IMR-90 (cell line): Measurements from ENCODE around the gene MTUS2. TPM values are rescaled to one million over a fixed set of nuclear protein-coding genes. Genes with fewer than 3 reads are reported as not detected.

Experiments
- ATAC-seq: fragments of 200-7000 bp; cut with Tn5 transposase; 2 replicates; pipeline ENCODE4 v1.9.1; 2020; ENCODE audit warnings: low read depth, mild to moderate bottlenecking, moderate library complexity
- BruUV-seq: library from RNA; stranded (reverse); fragments of 400-500 nt; replicated peaks from 2 replicates; lab custom pipeline; 2021; lab: Mats Ljungman, UMichigan
- CTCF ChIA-PET: fragments of 300-600 bp; formaldehyde crosslinking; extraction: SDS; loops from one replicate; lab custom pipeline; 2021; ENCODE audit warnings: antibody characterized with exemption; lab: Yijun Ruan, JAX
- POLR2A ChIA-PET: fragments of 300-600 bp; sonication (Branson Sonifier 250); formaldehyde crosslinking; loops from one replicate; lab custom pipeline; 2022; ENCODE audit warnings: antibody characterized with exemption; ENCODE audit not compliant: unreplicated experiment; lab: Charles Lee
- DNase-seq: peaks from one replicate; pipeline ENCODE4 v3.0.0; 2013
- H2AFZ ChIP-seq: replicated peaks from 2 replicates; pipeline ENCODE3; 2013; ENCODE audit warnings: low read length, mild to moderate bottlenecking; ENCODE audit not compliant: poor library complexity
- H2AK5ac ChIP-seq: 2 replicates; pipeline ENCODE4 v1.6.1; 2013; ENCODE audit warnings: low read depth, low read length, inconsistent platforms
- H2AK9ac ChIP-seq: replicated peaks from 2 replicates; pipeline ENCODE3; 2013; ENCODE audit warnings: mild to moderate bottlenecking, low read depth, low read length, moderate library complexity; ENCODE audit not compliant: poor library complexity
- H2BK120ac ChIP-seq: 2 replicates; pipeline ENCODE4 v1.6.1; 2013; ENCODE audit warnings: low read depth, low read length, inconsistent platforms
- H2BK15ac ChIP-seq: 3 replicates; pipeline ENCODE4 v1.6.1; 2013; ENCODE audit warnings: low read depth, low read length, inconsistent platforms
- H2BK20ac ChIP-seq: 2 replicates; pipeline ENCODE4 v1.6.1; 2013; ENCODE audit warnings: low read depth, mild to moderate bottlenecking, inconsistent platforms, low read length, moderate library complexity
- H2BK5ac ChIP-seq: 2 replicates; pipeline ENCODE4 v1.6.1; 2013; ENCODE audit warnings: mild to moderate bottlenecking, low read depth, low read length, inconsistent platforms; ENCODE audit not compliant: poor library complexity, severe bottlenecking
- H3K14ac ChIP-seq: replicated peaks from 2 replicates; pipeline ENCODE4 v1.6.1; 2013; ENCODE audit warnings: low read depth, low read length, inconsistent platforms
- H3K18ac ChIP-seq: 2 replicates; pipeline ENCODE4 v1.6.1; 2013; ENCODE audit warnings: low read depth, low read length, control low read depth
- H3K23ac ChIP-seq: 2 replicates; pipeline ENCODE4 v1.6.1; 2013; ENCODE audit warnings: low read depth, low read length, inconsistent platforms
- H3K27ac ChIP-seq: 2 replicates; pipeline ENCODE4 v1.5.1; 2013; ENCODE audit warnings: mild to moderate bottlenecking, control low read depth, low read length; ENCODE audit not compliant: insufficient read depth
- H3K27me3 ChIP-seq: 2 replicates; pipeline ENCODE4 v1.6.1; 2013; ENCODE audit warnings: low read length; ENCODE audit not compliant: control insufficient read depth, insufficient read depth
- H3K36me3 ChIP-seq: 2 replicates; pipeline ENCODE4 v1.6.1; 2013; ENCODE audit warnings: low read length, mixed read lengths; ENCODE audit not compliant: control insufficient read depth, insufficient read depth
- H3K4ac ChIP-seq: 2 replicates; pipeline ENCODE4 v1.6.1; 2013; ENCODE audit warnings: low read depth, low read length, inconsistent platforms
- H3K4me1 ChIP-seq: 2 replicates; pipeline ENCODE4 v1.6.1; 2013; ENCODE audit warnings: low read length, mixed read lengths; ENCODE audit not compliant: control insufficient read depth, insufficient read depth
- H3K4me2 ChIP-seq: 2 replicates; pipeline ENCODE4 v1.6.1; 2013; ENCODE audit warnings: low read depth, mild to moderate bottlenecking, control low read depth, low read length, moderate library complexity
- H3K4me3 ChIP-seq: 2 replicates; pipeline ENCODE4 v1.5.1; 2013; ENCODE audit warnings: low read depth, mild to moderate bottlenecking, control low read depth, low read length, moderate library complexity; ENCODE audit not compliant: insufficient read depth
- H3K56ac ChIP-seq: 2 replicates; pipeline ENCODE4 v1.6.1; 2013; ENCODE audit warnings: low read length, inconsistent platforms; ENCODE audit not compliant: insufficient read depth; ENCODE audit errors: extremely low read depth
- H3K79me1 ChIP-seq, 2 experiments: 2 replicates each; pipeline ENCODE4 v1.6.1; 2013; ENCODE audit warnings: low read length in 2 of 2, inconsistent platforms in 1 of 2, low read depth in 1 of 2
- H3K9ac ChIP-seq: 2 replicates; pipeline ENCODE4 v1.6.1; 2013; ENCODE audit warnings: low read depth, low read length, control low read depth
- H3K9me1 ChIP-seq: 2 replicates; pipeline ENCODE4 v1.6.1; 2013; ENCODE audit warnings: low read length, inconsistent platforms; ENCODE audit not compliant: insufficient read depth
- H3K9me3 ChIP-seq: 2 replicates; pipeline ENCODE4 v1.6.1; 2013; ENCODE audit warnings: low read length; ENCODE audit not compliant: control insufficient read depth, insufficient read depth
- H4K20me1 ChIP-seq: 2 replicates; pipeline ENCODE4 v1.6.1; 2013; ENCODE audit warnings: low read length, inconsistent platforms; ENCODE audit not compliant: insufficient read depth
- H4K5ac ChIP-seq: 2 replicates; pipeline ENCODE4 v1.6.1; 2013; ENCODE audit warnings: mild to moderate bottlenecking, low read depth, low read length, control low read depth
- H4K8ac ChIP-seq, 2 experiments: 2 replicates each; pipeline ENCODE4 v1.6.1; 2013; ENCODE audit warnings: low read depth in 2 of 2, low read length in 2 of 2, control low read depth in 1 of 2, inconsistent platforms in 1 of 2
- H4K91ac ChIP-seq: 2 replicates; pipeline ENCODE4 v1.6.1; 2013; ENCODE audit warnings: low read depth, low read length, inconsistent platforms; ENCODE audit not compliant: insufficient read depth
- BHLHE40 ChIP-seq: fragments of 150-350 bp; IDR thresholded peaks from 2 replicates; pipeline ENCODE4 v1.6.1; 2016; ENCODE audit warnings: mild to moderate bottlenecking, low read depth, low read length
- CEBPB ChIP-seq: IDR thresholded peaks from 2 replicates; pipeline ENCODE4 v1.6.1; 2012; ENCODE audit warnings: low read depth, low read length, improper control_type of control experiment
- CHD1 ChIP-seq: IDR thresholded peaks from 2 replicates; pipeline ENCODE4 v1.6.1; 2012; ENCODE audit warnings: low read depth, low read length, improper control_type of control experiment
- FOS ChIP-seq: fragments of 150-350 bp; IDR thresholded peaks from 2 replicates; pipeline ENCODE4 v1.6.1; 2016; ENCODE audit warnings: low read depth, low read length
- MAFK ChIP-seq: IDR thresholded peaks from 2 replicates; pipeline ENCODE4 v1.6.1; 2012; ENCODE audit warnings: low read depth, low read length, improper control_type of control experiment
- MAZ ChIP-seq: IDR thresholded peaks from 2 replicates; pipeline ENCODE4 v1.6.1; 2012; ENCODE audit warnings: low read depth, mild to moderate bottlenecking, low read length, improper control_type of control experiment, moderate library complexity, borderline replicate concordance
- MXI1 ChIP-seq: IDR thresholded peaks from 2 replicates; pipeline ENCODE4 v1.6.1; 2012; ENCODE audit warnings: low read depth, mild to moderate bottlenecking, low read length, moderate library complexity, borderline replicate concordance
- NFE2L2 ChIP-seq: fragments of 150-350 bp; IDR thresholded peaks from 2 replicates; pipeline ENCODE4 v1.6.1; 2016; ENCODE audit warnings: low read depth, mild to moderate bottlenecking, low read length
- POLR2A ChIP-seq: IDR thresholded peaks from 2 replicates; pipeline ENCODE4 v1.6.1; 2012; ENCODE audit warnings: mild to moderate bottlenecking, low read depth, low read length
- RAD21 ChIP-seq: IDR thresholded peaks from 2 replicates; pipeline ENCODE4 v1.6.1; 2012; ENCODE audit warnings: low read length, improper control_type of control experiment
- RCOR1 ChIP-seq: IDR thresholded peaks from 2 replicates; pipeline ENCODE4 v1.6.1; 2012; ENCODE audit warnings: mild to moderate bottlenecking, low read length, improper control_type of control experiment; ENCODE audit not compliant: insufficient replicate concordance
- RFX5 ChIP-seq: IDR thresholded peaks from 2 replicates; pipeline ENCODE4 v1.8.0; 2012; ENCODE audit warnings: low read depth, mild to moderate bottlenecking, low read length, moderate library complexity
- SMC3 ChIP-seq: fragments of 150-350 bp; IDR thresholded peaks from 2 replicates; pipeline ENCODE4 v1.6.1; 2016; ENCODE audit warnings: low read depth, mild to moderate bottlenecking, antibody characterized with exemption, low read length, moderate library complexity
- WGBS, 2 experiments: methylation state at CpG; one replicate each; pipeline versions ENCODE4 v1.1.5 to v1.1.7; 2013; ENCODE audit warnings: missing lambda C conversion rate in 2 of 2; ENCODE audit not compliant: insufficient read length in 1 of 2; ENCODE audit errors: extremely low coverage in 2 of 2; 5-methylcytosine and 5-hydroxymethylcytosine counted together
- dilution Hi-C: fragments of 300-500 bp; cut with HindIII; formaldehyde crosslinking; loops from one replicate; pipeline ENCODE4 v1.14.3; 2018; ENCODE audit warnings: low sequenced_read_pairs; ENCODE audit not compliant: unreplicated experiment
- in situ Hi-C: fragments of 300-500 bp; cut with MboI; formaldehyde crosslinking; loops from 3 replicates; pipeline ENCODE4 v1.14.3; 2019; ENCODE audit warnings: low sequenced_read_pairs, inconsistent platforms, mixed read lengths
- intact Hi-C: fragments of 100-400 bp; cut with micrococcal nuclease; formaldehyde crosslinking; loops from 2 replicates; pipeline ENCODE4 v1.10.0; 2022
- polyA plus RNA-seq, 3 experiments: library from polyadenylated mRNA; depleted of rRNA; stranded (reverse); fragments of >200 nt; gene quantifications; 2 replicates each; pipeline ENCODE4 v1.2.3, GENCODE V29; 2012; ENCODE audit warnings: low replicate concordance in 1 of 3
- total RNA-seq: library from RNA; depleted of rRNA; stranded (reverse); fragments of >200 nt; gene quantifications from 2 replicates; pipeline ENCODE4 v1.2.3, GENCODE V29; 2012
- TF ChIP-seq, protein P1 (sequence below): conservative IDR thresholded peaks from 2 replicates; pipeline ENCODE4 v1.5.1; 2012; ENCODE audit warnings: mild to moderate bottlenecking, low read depth, low read length, improper control_type of control experiment
- TF ChIP-seq, protein P2 (sequence below): fragments of 150-350 bp; IDR thresholded peaks from 2 replicates; pipeline ENCODE4 v1.6.1; 2017; ENCODE audit warnings: mild to moderate bottlenecking, antibody characterized with exemption, low read length, low read depth
- TF ChIP-seq, protein P3 (sequence below): fragments of 150-350 bp; IDR thresholded peaks from 2 replicates; pipeline ENCODE4 v1.6.1; 2016; ENCODE audit warnings: low read depth, mild to moderate bottlenecking, low read length, moderate library complexity, borderline replicate concordance

The MTUS2 gene
- total and polyA plus RNA-seq, 2 of the 4 experiments (the other 2 are of a cell fraction): under 0.01 to 0.02 TPM

DNA sequence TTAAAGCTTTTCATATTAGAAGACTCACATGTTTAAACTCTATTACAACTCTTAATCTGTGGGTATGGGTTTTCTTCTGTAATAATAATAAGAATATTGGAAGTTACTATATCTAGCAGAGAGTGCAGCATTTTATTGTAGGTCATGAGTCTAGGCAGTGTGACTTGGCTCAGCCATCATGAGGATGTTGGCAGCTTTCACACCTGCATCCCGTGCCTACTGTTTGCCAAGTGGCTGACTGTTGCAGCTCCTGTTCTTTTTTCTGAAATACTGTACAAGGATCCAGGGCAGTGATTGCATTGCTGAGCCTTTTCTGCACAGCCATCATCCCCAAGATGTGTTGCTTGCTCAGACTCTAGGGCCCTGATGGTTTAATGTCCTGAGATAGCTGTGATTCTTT lies 47.4 kb downstream of the MTUS2 start:
- Histone ChIP-seq H3K4me1 (no peaks in the 10 kb centered on the region), H3K36me3 (no peaks in the 10 kb centered on the region), H2BK5ac (no peak overlapping the region), H4K91ac (no peak overlapping the region), H4K5ac (no peak overlapping the region), H3K4ac (no peak overlapping the region), H3K79me1 (no peaks in the 10 kb centered on the region), H2BK120ac (no peak overlapping the region), H4K8ac (no peak overlapping the region), H3K27ac (no peak overlapping the region), H3K9ac (no peak overlapping the region), H3K23ac (no peak overlapping the region), H3K27me3 (no peaks in the 10 kb centered on the region), H4K20me1 (no peaks in the 10 kb centered on the region), H3K9me3 (peaks cover 4% of the 10 kb centered on the region; the same call in 1 of the 2 replicates), H2AFZ (no peak overlapping the region), H3K9me1 (no peaks in the 10 kb centered on the region), H2BK20ac (no peak overlapping the region), H2BK15ac (no peak overlapping the region), H3K14ac (no peak overlapping the region), H2AK9ac (no peak overlapping the region), H3K4me2 (no peak overlapping the region), H3K18ac (no peak overlapping the region), H3K56ac (no peak overlapping the region), H2AK5ac (no peak overlapping the region), H3K4me3 (no peak overlapping the region)
- intact Hi-C loops: no loop called here
- dilution Hi-C loops: no loop called here
- ATAC-seq (no peak), DNase-seq (no peak)
- TF ChIP-seq, protein P1, sequence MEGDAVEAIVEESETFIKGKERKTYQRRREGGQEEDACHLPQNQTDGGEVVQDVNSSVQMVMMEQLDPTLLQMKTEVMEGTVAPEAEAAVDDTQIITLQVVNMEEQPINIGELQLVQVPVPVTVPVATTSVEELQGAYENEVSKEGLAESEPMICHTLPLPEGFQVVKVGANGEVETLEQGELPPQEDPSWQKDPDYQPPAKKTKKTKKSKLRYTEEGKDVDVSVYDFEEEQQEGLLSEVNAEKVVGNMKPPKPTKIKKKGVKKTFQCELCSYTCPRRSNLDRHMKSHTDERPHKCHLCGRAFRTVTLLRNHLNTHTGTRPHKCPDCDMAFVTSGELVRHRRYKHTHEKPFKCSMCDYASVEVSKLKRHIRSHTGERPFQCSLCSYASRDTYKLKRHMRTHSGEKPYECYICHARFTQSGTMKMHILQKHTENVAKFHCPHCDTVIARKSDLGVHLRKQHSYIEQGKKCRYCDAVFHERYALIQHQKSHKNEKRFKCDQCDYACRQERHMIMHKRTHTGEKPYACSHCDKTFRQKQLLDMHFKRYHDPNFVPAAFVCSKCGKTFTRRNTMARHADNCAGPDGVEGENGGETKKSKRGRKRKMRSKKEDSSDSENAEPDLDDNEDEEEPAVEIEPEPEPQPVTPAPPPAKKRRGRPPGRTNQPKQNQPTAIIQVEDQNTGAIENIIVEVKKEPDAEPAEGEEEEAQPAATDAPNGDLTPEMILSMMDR: no peak
- TF ChIP-seq RFX5 (no peak), MAZ (no peak), POLR2A (no peak), NFE2L2 (no peak), MAFK (no peak), RCOR1 (no peak), RAD21 (no peak), SMC3 (no peak), MXI1 (no peak), CEBPB (no peak), BHLHE40 (no peak), CHD1 (no peak), FOS (no peak)
- TF ChIP-seq, protein P2, sequence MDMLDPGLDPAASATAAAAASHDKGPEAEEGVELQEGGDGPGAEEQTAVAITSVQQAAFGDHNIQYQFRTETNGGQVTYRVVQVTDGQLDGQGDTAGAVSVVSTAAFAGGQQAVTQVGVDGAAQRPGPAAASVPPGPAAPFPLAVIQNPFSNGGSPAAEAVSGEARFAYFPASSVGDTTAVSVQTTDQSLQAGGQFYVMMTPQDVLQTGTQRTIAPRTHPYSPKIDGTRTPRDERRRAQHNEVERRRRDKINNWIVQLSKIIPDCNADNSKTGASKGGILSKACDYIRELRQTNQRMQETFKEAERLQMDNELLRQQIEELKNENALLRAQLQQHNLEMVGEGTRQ: no peak
- TF ChIP-seq, protein P3, sequence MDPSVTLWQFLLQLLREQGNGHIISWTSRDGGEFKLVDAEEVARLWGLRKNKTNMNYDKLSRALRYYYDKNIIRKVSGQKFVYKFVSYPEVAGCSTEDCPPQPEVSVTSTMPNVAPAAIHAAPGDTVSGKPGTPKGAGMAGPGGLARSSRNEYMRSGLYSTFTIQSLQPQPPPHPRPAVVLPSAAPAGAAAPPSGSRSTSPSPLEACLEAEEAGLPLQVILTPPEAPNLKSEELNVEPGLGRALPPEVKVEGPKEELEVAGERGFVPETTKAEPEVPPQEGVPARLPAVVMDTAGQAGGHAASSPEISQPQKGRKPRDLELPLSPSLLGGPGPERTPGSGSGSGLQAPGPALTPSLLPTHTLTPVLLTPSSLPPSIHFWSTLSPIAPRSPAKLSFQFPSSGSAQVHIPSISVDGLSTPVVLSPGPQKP: no peak
- POLR2A ChIA-PET: no interaction called here
- no TSS peak for BruUV-seq
- no CpG with 5 or more reads among the region's 1 CpG for WGBS, 2 experiments
- CTCF ChIA-PET: no interaction called here
- in situ Hi-C loops: no loop called here
